B cell (primary cell): ENCODE measurements around the gene CMC1. TPM values are rescaled to one million over a fixed set of nuclear protein-coding genes. Genes with fewer than 3 reads are reported as not detected.

Source experiments
- ATAC-seq: fragments of 200-7000 bp; cut with Tn5 transposase; one replicate; pipeline ENCODE4 v1.10.0; 2021; ENCODE audit warnings: low read depth, mild to moderate bottlenecking, moderate number of reproducible peaks, moderate library complexity
- CTCF ChIA-PET: fragments of 350-600 bp; sonication (Branson Sonifier 250); formaldehyde crosslinking; loops from one replicate; lab custom pipeline; 2021; ENCODE audit warnings: antibody characterized with exemption, inconsistent platforms; lab: Charles Lee
- POLR2A ChIA-PET: fragments of 350-600 bp; sonication (Branson Sonifier 250); formaldehyde crosslinking; loops from one replicate; lab custom pipeline; 2021; ENCODE audit warnings: antibody characterized with exemption; lab: Charles Lee
- DNase-seq: peaks from one replicate; pipeline ENCODE4 v3.0.0; 2013
- H2AFZ ChIP-seq: 2 replicates; pipeline ENCODE4 v1.6.1; 2012; ENCODE audit warnings: mild to moderate bottlenecking, low read depth, low read length; ENCODE audit not compliant: insufficient read depth, poor library complexity, severe bottlenecking
- H3K27ac ChIP-seq, 2 donors: 1 replicate in 1 of 2; 2 replicates in 1 of 2; pipeline ENCODE4 v1.5.1; 2012 to 2013; ENCODE audit warnings: low read length in 2 of 2, mild to moderate bottlenecking in 2 of 2, moderate library complexity in 1 of 2
- H3K27me3 ChIP-seq, 4 experiments: fragments of 200-600 bp in 1 of 4; sonication (generic) in 1 of 4; replicated peaks in 1 of 4; 1 replicate in 2 of 4; 2 replicates in 2 of 4; pipeline versions ENCODE4 v1.6.1 to v1.7.0; 2013 to 2016; ENCODE audit warnings: low read length in 3 of 4, mild to moderate bottlenecking in 2 of 4, mixed read lengths in 1 of 4, moderate library complexity in 1 of 4; ENCODE audit not compliant: insufficient read depth in 4 of 4, control insufficient read depth in 3 of 4; ENCODE audit errors: control extremely low read depth in 1 of 4
- H3K36me3 ChIP-seq, 2 experiments: replicated peaks in 1 of 2; 1 replicate in 1 of 2; 2 replicates in 1 of 2; pipeline versions ENCODE4 v1.6.1 to v1.7.1; 2013; ENCODE audit warnings: low read length in 1 of 2; ENCODE audit not compliant: insufficient read depth in 2 of 2, control insufficient read depth in 1 of 2; ENCODE audit errors: control extremely low read depth in 1 of 2, extremely low read depth in 1 of 2
- H3K4me1 ChIP-seq, 2 donors: fragments of 200-600 bp in 1 of 2; sonication (generic) in 1 of 2; 1 replicate in 1 of 2; 2 replicates in 1 of 2; pipeline versions ENCODE4 v1.5.1 to v1.6.1; 2013 to 2017; ENCODE audit warnings: low read length in 2 of 2; ENCODE audit not compliant: control insufficient read depth in 2 of 2, insufficient read depth in 2 of 2
- H3K4me2 ChIP-seq: replicated peaks from 2 replicates; pipeline ENCODE3; 2012; ENCODE audit warnings: mild to moderate bottlenecking, low read depth, low read length; ENCODE audit not compliant: poor library complexity, severe bottlenecking
- H3K4me3 ChIP-seq, 5 experiments: fragments of 200-600 bp in 1 of 5; sonication (generic) in 1 of 5; 1 replicate in 3 of 5; 2 replicates in 2 of 5; pipeline versions ENCODE4 v1.5.1 to v1.7.0; 2011 to 2016; ENCODE audit warnings: low read length in 4 of 5, mild to moderate bottlenecking in 4 of 5, low read depth in 2 of 5, control low read depth in 1 of 5, moderate library complexity in 1 of 5; ENCODE audit not compliant: insufficient read depth in 1 of 5; ENCODE audit errors: control extremely low read depth in 1 of 5, extremely low read depth in 1 of 5
- H3K79me2 ChIP-seq: fragments of 200-600 bp; sonication (generic); one replicate; pipeline ENCODE4 v1.6.0; 2016; ENCODE audit warnings: low read length; ENCODE audit not compliant: control insufficient read depth, insufficient read depth
- H3K9ac ChIP-seq: fragments of 200-600 bp; sonication (generic); 2 replicates; pipeline ENCODE4 v1.6.1; 2017; ENCODE audit warnings: mild to moderate bottlenecking, low read length, moderate library complexity
- H3K9me3 ChIP-seq, 3 donors: one replicate each; pipeline versions ENCODE4 v1.6.1 to v1.7.1; 2013; ENCODE audit warnings: low read length in 2 of 3; ENCODE audit not compliant: control insufficient read depth in 2 of 3, insufficient read depth in 1 of 3; ENCODE audit errors: control extremely low read depth in 1 of 3
- H4K20me1 ChIP-seq: 2 replicates; pipeline ENCODE4 v1.6.0; 2012; ENCODE audit warnings: mild to moderate bottlenecking, low read length; ENCODE audit not compliant: insufficient read depth, control insufficient read depth, poor library complexity, severe bottlenecking
- H3K27ac Mint-ChIP-seq: one replicate; pipeline ENCODE4 v1.8.0; 2021; ENCODE audit warnings: mixed read lengths
- H3K27me3 Mint-ChIP-seq: one replicate; pipeline ENCODE4 v1.8.0; 2021; ENCODE audit warnings: mixed read lengths
- H3K4me1 Mint-ChIP-seq: one replicate; pipeline ENCODE4 v1.8.0; 2021; ENCODE audit warnings: mixed read lengths
- H3K4me3 Mint-ChIP-seq: one replicate; pipeline ENCODE4 v1.8.0; 2021; ENCODE audit warnings: mixed read lengths
- H3K9me3 Mint-ChIP-seq: one replicate; pipeline ENCODE4 v1.8.0; 2022; ENCODE audit warnings: mixed read lengths; ENCODE audit not compliant: insufficient read depth
- CTCF ChIP-seq: fragments of 200-600 bp; IDR thresholded peaks from one replicate; pipeline ENCODE4 v1.8.0; 2022; ENCODE audit warnings: antibody characterized with exemption, mild to moderate bottlenecking
- EZH2 ChIP-seq: IDR thresholded peaks from 2 replicates; pipeline ENCODE4 v1.6.1; 2012; ENCODE audit warnings: borderline replicate concordance, low read depth, mild to moderate bottlenecking, moderate library complexity, low read length; ENCODE audit not compliant: insufficient read depth, poor library complexity, severe bottlenecking
- WGBS: methylation state at CpG from one replicate; pipeline ENCODE4 v1.1.5; 2013; ENCODE audit warnings: missing lambda C conversion rate; ENCODE audit not compliant: insufficient coverage; 5-methylcytosine and 5-hydroxymethylcytosine counted together
- intact Hi-C: fragments of 100-400 bp; cut with micrococcal nuclease; formaldehyde crosslinking; loops from one replicate; pipeline ENCODE4 v1.10.0; 2022
- polyA plus RNA-seq: library from polyadenylated mRNA; depleted of rRNA; stranded (reverse); fragments of >200 nt; gene quantifications from 2 replicates; pipeline ENCODE4 v1.2.3, GENCODE V29; 2012
- total RNA-seq, 2 donors: library from RNA; stranded (reverse); fragments of 120-200 nt in 1 of 2; gene quantifications; 1 replicate in 1 of 2; 2 replicates in 1 of 2; pipeline versions ENCODE4 v1.2.3 to v1.2.4, GENCODE V29; 2013 to 2022

CMC1 gene
- total and polyA plus RNA-seq, 2 donors (not counting 1 experiment from before 2014, with no cell fraction given), result 6.7 to 14.5 TPM

GRCh38 chr3:28287046-28287445, 45.6 kb downstream of the CMC1 start:
- POLR2A ChIA-PET, result no interaction called here
- no peak for DNase-seq
- CTCF ChIA-PET, result no interaction called here

GRCh38 chr3:28290863-28291300, 49.5 kb downstream of the CMC1 start:
- no peak overlapping the region for H2AFZ ChIP-seq
- no peaks in the 10 kb centered on the region for H3K79me2 ChIP-seq
- no peaks in the 10 kb centered on the region for H4K20me1 ChIP-seq
- Mint-ChIP-seq H3K4me3 (no peak overlapping the region), H3K27ac (no peak overlapping the region), H3K9me3 (no peaks in the 10 kb centered on the region), H3K4me1 (peaks cover under 1% of the 10 kb centered on the region), H3K27me3 (no peaks in the 10 kb centered on the region)
- ChIA-PET CTCF (no interaction called here), POLR2A (no interaction called here)
- no peak overlapping the region for H3K4me3 ChIP-seq
- 83% methylated on average over 1 of the region's 1 CpG for WGBS
- H3K27me3 ChIP-seq, result no peaks in the 10 kb centered on the region
- no peak overlapping the region for H3K4me2 ChIP-seq
- H3K36me3 ChIP-seq, result peaks cover 0 to 3% of the 10 kb centered on the region in 2 experiments
- no peak overlapping the region for H3K9ac ChIP-seq
- ATAC-seq (no peak), DNase-seq (no peak)
- peaks cover 0 to 2% of the 10 kb centered on the region in 2 donors for H3K4me1 ChIP-seq
- no peak for TF ChIP-seq CTCF
- TF ChIP-seq EZH2, result no peak
- intact Hi-C loops, result no loop called here
- no peaks in the 10 kb centered on the region for H3K9me3 ChIP-seq
- no peak overlapping the region for H3K27ac ChIP-seq

More at GRCh38 chr3:28287046-28287445, 45.6 kb downstream of the CMC1 start:
- no peaks in the 10 kb centered on the region for H3K27me3 Mint-ChIP-seq
- no peak overlapping the region for H3K9ac ChIP-seq
- intact Hi-C loops, result no loop called here
- H2AFZ ChIP-seq, result no peak overlapping the region
- no peaks in the 10 kb centered on the region for H3K4me1 Mint-ChIP-seq
- no peak for ATAC-seq
- H3K27ac Mint-ChIP-seq, result no peak overlapping the region
- 100% methylated on average over 1 of the region's 2 CpGs for WGBS
- no peaks in the 10 kb centered on the region for H3K9me3 Mint-ChIP-seq
- no peaks in the 10 kb centered on the region for H3K4me1 ChIP-seq
- peaks cover 0 to 3% of the 10 kb centered on the region in 2 experiments for H3K36me3 ChIP-seq
- no peak overlapping the region for H3K27ac ChIP-seq
- TF ChIP-seq EZH2 (no peak), CTCF (peak; percentile 15)
- H3K4me2 ChIP-seq, result no peak overlapping the region
- H3K79me2 ChIP-seq, result no peaks in the 10 kb centered on the region
- H3K27me3 ChIP-seq, result no peaks in the 10 kb centered on the region
- H4K20me1 ChIP-seq, result no peaks in the 10 kb centered on the region
- no peak overlapping the region for H3K4me3 Mint-ChIP-seq
- no peak overlapping the region for H3K4me3 ChIP-seq
- H3K9me3 ChIP-seq, result no peaks in the 10 kb centered on the region
